PC-3 (cell line): ENCODE measurements around the gene EFNB3. TPM values are rescaled to one million over a fixed set of nuclear protein-coding genes. Genes with fewer than 3 reads are reported as not detected.

Source experiments
- ATAC-seq: fragments of 200-7000 bp; cut with Tn5 transposase; 2 replicates; pipeline ENCODE4 v1.9.1; 2020; ENCODE audit warnings: mild to moderate bottlenecking, moderate library complexity
- BruUV-seq: library from RNA; stranded (reverse); fragments of 400-500 nt; replicated peaks from 2 replicates; lab custom pipeline; 2021; lab: Mats Ljungman, UMichigan
- CTCF ChIA-PET: fragments of 300-600 bp; sonication (Branson Sonifier 250); formaldehyde crosslinking; loops from one replicate; lab custom pipeline; 2022; ENCODE audit warnings: antibody characterized with exemption; lab: Charles Lee
- POLR2A ChIA-PET: fragments of 300-600 bp; sonication (Branson Sonifier 250); formaldehyde crosslinking; loops from one replicate; lab custom pipeline; 2022; ENCODE audit warnings: antibody characterized with exemption; ENCODE audit not compliant: unreplicated experiment; lab: Charles Lee
- DNase-seq: peaks from one replicate; pipeline ENCODE4 v3.0.0-alpha.2; 2015
- H2AFZ ChIP-seq: fragments of 300-600 bp; sonication (generic); 2 replicates; pipeline ENCODE4 v1.6.0; 2016; ENCODE audit warnings: antibody characterized with exemption, low read length
- H3F3A ChIP-seq: fragments of 300-600 bp; sonication (generic); one replicate; pipeline ENCODE4 v1.6.0; 2017; ENCODE audit warnings: antibody characterized with exemption, low read length, control low read depth, mild to moderate bottlenecking; ENCODE audit not compliant: unreplicated experiment
- H3K27ac ChIP-seq: fragments of 300-600 bp; sonication (generic); 2 replicates; pipeline ENCODE4 v1.5.1; 2016; ENCODE audit warnings: mild to moderate bottlenecking, low read length
- H3K27me3 ChIP-seq: fragments of 300-600 bp; sonication (generic); 2 replicates; pipeline ENCODE4 v1.6.1; 2016; ENCODE audit warnings: low read length, mixed read lengths
- H3K36me3 ChIP-seq: fragments of 300-600 bp; sonication (generic); 2 replicates; pipeline ENCODE4 v1.6.1; 2016; ENCODE audit warnings: low read depth, mixed run types, low read length, mixed read lengths
- H3K4me1 ChIP-seq: fragments of 300-600 bp; sonication (generic); 2 replicates; pipeline ENCODE4 v1.5.1; 2016; ENCODE audit warnings: low read length; ENCODE audit not compliant: insufficient read depth
- H3K4me2 ChIP-seq: fragments of 300-600 bp; sonication (generic); 2 replicates; pipeline ENCODE4 v1.6.0; 2016; ENCODE audit warnings: low read length
- H3K4me3 ChIP-seq: fragments of 300-600 bp; sonication (generic); 2 replicates; pipeline ENCODE4 v1.5.1; 2016; ENCODE audit warnings: mild to moderate bottlenecking, low read length, mixed read lengths
- H3K79me2 ChIP-seq: fragments of 300-600 bp; sonication (generic); 2 replicates; pipeline ENCODE4 v1.6.1; 2017; ENCODE audit warnings: low read length, mixed read lengths
- H3K9ac ChIP-seq: fragments of 300-600 bp; sonication (generic); 2 replicates; pipeline ENCODE4 v1.6.0; 2016; ENCODE audit warnings: mild to moderate bottlenecking, low read length
- H3K9me2 ChIP-seq: fragments of 300-600 bp; sonication (generic); replicated peaks from 2 replicates; pipeline ENCODE4 v1.6.1; 2016; ENCODE audit warnings: mixed run types, low read length, mixed read lengths
- H3K9me3 ChIP-seq: fragments of 300-600 bp; sonication (generic); 2 replicates; pipeline ENCODE4 v1.6.1; 2016; ENCODE audit warnings: low read length, mixed read lengths
- H4K20me1 ChIP-seq: fragments of 300-600 bp; sonication (generic); 2 replicates; pipeline ENCODE4 v1.6.1; 2016; ENCODE audit warnings: low read length, mixed read lengths
- EZH2 ChIP-seq: fragments of 300-600 bp; sonication (generic); IDR thresholded peaks from one replicate; pipeline ENCODE4 v1.6.1; 2017; ENCODE audit warnings: antibody characterized with exemption, mild to moderate bottlenecking, low read length; ENCODE audit not compliant: unreplicated experiment
- EZH2phosphoT487 ChIP-seq: fragments of 300-600 bp; sonication (generic); IDR thresholded peaks from 2 replicates; pipeline ENCODE4 v1.6.1; 2018; ENCODE audit warnings: mild to moderate bottlenecking, antibody characterized with exemption, low read length, borderline replicate concordance
- intact Hi-C: fragments of 100-400 bp; cut with micrococcal nuclease; formaldehyde crosslinking; loops from 2 replicates; pipeline ENCODE4 v1.9.0; 2023
- total RNA-seq: library from RNA; depleted of rRNA; stranded (reverse); fragments of >200 nt; gene quantifications from 2 replicates; pipeline ENCODE4 v1.2.3, GENCODE V29; 2014
- TF ChIP-seq, protein P1 (sequence below): fragments of 300-600 bp; sonication (generic); conservative IDR thresholded peaks from 2 replicates; pipeline ENCODE4 v1.5.1; 2017; ENCODE audit warnings: antibody characterized with exemption, low read depth, mild to moderate bottlenecking, low read length

Gene EFNB3
- total RNA-seq, 1 experiment from 2014 or later: 4.9 TPM

DNA sequence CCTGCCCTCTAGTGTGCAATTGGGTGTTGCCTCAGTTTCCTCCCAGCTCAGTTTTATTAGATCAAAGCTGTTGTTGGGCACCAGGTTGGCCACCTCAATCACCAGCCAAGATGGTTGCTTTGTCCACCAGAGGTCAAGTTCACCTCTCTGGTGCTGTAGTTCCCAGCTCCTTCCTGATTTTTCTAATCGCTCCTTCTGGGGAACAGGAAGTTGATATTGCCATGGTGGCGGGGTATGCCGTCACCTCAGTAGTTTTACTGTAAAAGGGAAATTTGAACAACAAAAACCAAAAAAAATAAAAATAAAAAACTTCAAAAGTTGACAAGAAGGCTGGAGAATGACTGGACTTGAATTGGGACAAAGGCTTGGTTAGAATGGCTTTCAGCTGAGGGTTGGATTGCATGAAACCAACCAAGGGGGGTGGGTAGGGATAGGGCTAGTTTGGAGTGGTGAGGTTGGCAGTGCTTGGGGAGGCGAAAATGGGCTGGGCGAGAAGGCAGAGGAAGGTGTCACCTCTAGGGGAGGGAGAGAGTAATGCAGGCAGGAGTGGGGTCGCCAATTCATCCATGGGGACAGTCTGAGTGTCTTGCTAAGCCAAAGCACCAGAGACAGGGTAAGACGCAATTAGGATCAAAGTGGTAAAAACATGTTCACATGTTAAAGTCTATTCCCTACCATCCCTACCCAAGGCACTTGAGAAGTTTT is 6.2 kb downstream of the EFNB3 start:
- Histone ChIP-seq H3F3A (no peaks in the 10 kb centered on the region), H3K36me3 (no peaks in the 10 kb centered on the region), H3K9ac (no peak overlapping the region), H3K4me1 (peaks cover 1% of the 10 kb centered on the region; the same call in 1 of the 2 replicates), H3K9me2 (no peaks in the 10 kb centered on the region), H4K20me1 (no peaks in the 10 kb centered on the region), H3K4me2 (no peak overlapping the region), H3K27me3 (no peaks in the 10 kb centered on the region), H3K4me3 (no peak overlapping the region), H3K27ac (no peak overlapping the region), H2AFZ (no peak overlapping the region), H3K9me3 (no peaks in the 10 kb centered on the region), H3K79me2 (no peaks in the 10 kb centered on the region)
- DNase-seq: no peak
- ATAC-seq: no peak
- TF ChIP-seq, protein P1, sequence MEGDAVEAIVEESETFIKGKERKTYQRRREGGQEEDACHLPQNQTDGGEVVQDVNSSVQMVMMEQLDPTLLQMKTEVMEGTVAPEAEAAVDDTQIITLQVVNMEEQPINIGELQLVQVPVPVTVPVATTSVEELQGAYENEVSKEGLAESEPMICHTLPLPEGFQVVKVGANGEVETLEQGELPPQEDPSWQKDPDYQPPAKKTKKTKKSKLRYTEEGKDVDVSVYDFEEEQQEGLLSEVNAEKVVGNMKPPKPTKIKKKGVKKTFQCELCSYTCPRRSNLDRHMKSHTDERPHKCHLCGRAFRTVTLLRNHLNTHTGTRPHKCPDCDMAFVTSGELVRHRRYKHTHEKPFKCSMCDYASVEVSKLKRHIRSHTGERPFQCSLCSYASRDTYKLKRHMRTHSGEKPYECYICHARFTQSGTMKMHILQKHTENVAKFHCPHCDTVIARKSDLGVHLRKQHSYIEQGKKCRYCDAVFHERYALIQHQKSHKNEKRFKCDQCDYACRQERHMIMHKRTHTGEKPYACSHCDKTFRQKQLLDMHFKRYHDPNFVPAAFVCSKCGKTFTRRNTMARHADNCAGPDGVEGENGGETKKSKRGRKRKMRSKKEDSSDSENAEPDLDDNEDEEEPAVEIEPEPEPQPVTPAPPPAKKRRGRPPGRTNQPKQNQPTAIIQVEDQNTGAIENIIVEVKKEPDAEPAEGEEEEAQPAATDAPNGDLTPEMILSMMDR: 0 out of 2 replicates have a peak, but pooled peaks have one; percentile 20
- TF ChIP-seq EZH2phosphoT487 (no peak), EZH2 (no peak)
- ChIA-PET POLR2A (no interaction called here), CTCF (no interaction called here)
- intact Hi-C loops: no loop called here
- BruUV-seq: no TSS peak

DNA sequence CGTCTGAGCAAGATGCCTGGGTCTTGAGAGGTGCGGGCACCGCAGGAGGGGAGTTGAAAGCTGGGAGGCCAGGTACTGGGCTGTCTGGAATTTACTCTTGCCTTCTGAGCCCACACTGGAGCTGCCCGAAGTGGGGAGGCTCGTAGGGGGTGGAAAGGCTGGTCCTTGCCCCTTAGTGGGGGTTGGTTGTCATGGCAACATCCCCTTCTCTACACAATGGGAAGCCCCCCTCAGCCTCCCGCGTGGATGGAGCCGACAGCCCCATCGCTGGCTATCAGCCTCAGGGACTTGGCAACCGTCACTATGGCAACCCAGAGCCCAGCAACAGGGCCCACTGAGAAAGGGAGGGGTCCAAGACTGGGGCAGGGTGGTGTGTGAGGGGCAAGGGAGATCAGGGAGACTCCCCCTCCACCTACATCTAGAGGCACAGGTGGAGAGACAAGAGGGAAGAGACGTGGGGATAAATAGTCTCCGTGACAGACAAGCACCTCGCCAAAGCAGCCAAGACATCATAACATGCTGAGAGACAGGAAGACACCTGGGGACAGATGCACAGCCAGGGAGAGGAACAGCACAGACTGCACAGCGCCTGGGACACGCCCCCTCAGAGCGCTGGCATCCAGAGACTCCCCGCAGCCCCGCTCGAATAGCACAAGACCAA is 7.2 kb downstream of the EFNB3 start:
- Histone ChIP-seq H3K4me1 (peaks cover 7% of the 10 kb centered on the region), H4K20me1 (no peaks in the 10 kb centered on the region), H3K27ac (no peak overlapping the region), H3K9ac (no peak overlapping the region), H3K27me3 (no peaks in the 10 kb centered on the region), H2AFZ (no peak overlapping the region), H3F3A (no peaks in the 10 kb centered on the region), H3K4me3 (no peak overlapping the region), H3K36me3 (no peaks in the 10 kb centered on the region), H3K9me2 (no peaks in the 10 kb centered on the region), H3K79me2 (no peaks in the 10 kb centered on the region), H3K4me2 (no peak overlapping the region), H3K9me3 (no peaks in the 10 kb centered on the region)
- ATAC-seq (no peak), DNase-seq (no peak)
- ChIA-PET POLR2A (no interaction called here), CTCF (no interaction called here)
- no peak for TF ChIP-seq EZH2phosphoT487
- no peak for TF ChIP-seq EZH2
- TF ChIP-seq, protein P1: no peak
- no TSS peak for BruUV-seq
- intact Hi-C loops: no loop called here

DNA sequence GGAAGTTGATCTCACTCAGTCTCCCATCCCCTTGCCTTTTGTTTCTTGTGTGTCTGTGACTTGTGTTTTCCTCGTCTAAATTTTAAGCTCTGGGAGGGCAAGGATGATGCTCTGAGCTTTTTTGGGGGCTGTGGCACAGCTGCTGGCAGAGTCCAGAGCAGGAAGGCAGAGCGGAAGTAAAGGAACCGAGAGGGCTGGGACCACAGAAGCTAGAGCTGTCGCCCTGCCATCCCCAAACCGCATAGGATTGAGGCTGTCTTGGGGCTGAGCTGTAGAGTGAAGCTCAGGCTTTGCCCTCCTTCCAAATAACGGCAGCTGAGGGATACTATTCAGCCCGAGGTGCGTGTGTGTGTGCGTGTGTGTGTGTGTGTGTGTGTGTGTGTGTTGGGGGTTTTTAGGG is 8.8 kb downstream of the EFNB3 start:
- Histone ChIP-seq H3K9me3 (no peaks in the 10 kb centered on the region), H3K4me3 (no peak overlapping the region), H4K20me1 (no peaks in the 10 kb centered on the region), H3F3A (no peaks in the 10 kb centered on the region), H2AFZ (no peak overlapping the region), H3K4me1 (peaks cover 7% of the 10 kb centered on the region), H3K79me2 (no peaks in the 10 kb centered on the region), H3K27ac (no peak overlapping the region), H3K36me3 (no peaks in the 10 kb centered on the region), H3K27me3 (no peaks in the 10 kb centered on the region), H3K9ac (no peak overlapping the region), H3K4me2 (no peak overlapping the region), H3K9me2 (no peaks in the 10 kb centered on the region)
- no peak for TF ChIP-seq EZH2
- TF ChIP-seq, protein P1: no peak
- TF ChIP-seq EZH2phosphoT487: no peak
- CTCF ChIA-PET: no interaction called here
- no TSS peak for BruUV-seq
- POLR2A ChIA-PET: interaction anchor here (0.6 kb wide), 1 partner anchor 140 kb away, joined by 4 read pairs; no protein-coding TSS in a partner anchor
- ATAC-seq (no peak), DNase-seq (no peak)
- intact Hi-C loops: no loop called here
